ENCODE results near the gene FMN1.

DNA sequence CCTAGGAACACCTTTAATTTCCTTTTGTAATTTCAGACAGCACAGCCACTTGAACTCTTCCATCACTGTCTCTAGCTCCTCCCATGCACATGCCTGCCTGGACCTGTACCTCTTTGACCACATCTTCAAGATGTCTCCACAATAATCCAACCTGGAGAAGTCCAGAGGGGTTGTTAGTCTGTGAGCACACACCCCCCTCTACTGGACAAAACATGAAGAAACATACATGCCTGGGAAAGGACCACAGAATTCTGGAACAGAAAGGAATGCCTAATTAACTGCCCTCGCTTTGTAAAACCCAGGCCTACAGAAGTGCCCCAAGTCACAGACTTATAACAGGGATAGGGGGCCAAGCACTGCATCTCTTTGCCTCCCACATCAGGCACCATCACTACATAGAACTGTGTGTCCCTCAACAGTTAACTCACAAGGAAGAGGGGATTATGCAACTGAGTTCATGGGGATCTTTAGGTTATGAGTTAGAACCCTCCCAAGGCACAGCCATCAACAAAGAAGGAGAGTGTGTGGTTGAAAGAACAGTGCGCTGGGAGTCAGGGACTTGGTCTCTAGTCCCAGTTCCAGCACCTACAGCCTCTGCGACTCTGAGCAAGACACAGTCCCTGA lies 61.7 kb downstream of the FMN1 start:
- no peak for TF ChIP-seq POLR2AphosphoS5 (IDR thresholded peaks at IDR 0.05; ENCODE audit: borderline replicate concordance, low read depth, low read length)
- no peak for TF ChIP-seq EZH2 (IDR thresholded peaks at IDR 0.05)

Data from SK-N-MC (cell line).